Erythroblast (primary cell): Measurements from ENCODE around the gene GPC6.

Source experiments
- DNase-seq, 2 experiments: peaks; one replicate each; lab custom pipeline; 2025; lab: John Stamatoyannopoulos, UW
- GATA1 ChIP-seq: IDR thresholded peaks from 2 replicates; pipeline ENCODE4 v1.6.1; 2011; ENCODE audit warnings: low read depth, mild to moderate bottlenecking, control low read depth, low read length, moderate library complexity
- POLR2A ChIP-seq: IDR thresholded peaks from 2 replicates; pipeline ENCODE4 v1.6.1; 2011; ENCODE audit warnings: mild to moderate bottlenecking, low read length

The GPC6 gene

GRCh38 chr13:93724187-93724586 lies 497.6 kb downstream of the GPC6 start:
- no peak for TF ChIP-seq GATA1
- TF ChIP-seq POLR2A, result no peak
- no peak for DNase-seq

DNA sequence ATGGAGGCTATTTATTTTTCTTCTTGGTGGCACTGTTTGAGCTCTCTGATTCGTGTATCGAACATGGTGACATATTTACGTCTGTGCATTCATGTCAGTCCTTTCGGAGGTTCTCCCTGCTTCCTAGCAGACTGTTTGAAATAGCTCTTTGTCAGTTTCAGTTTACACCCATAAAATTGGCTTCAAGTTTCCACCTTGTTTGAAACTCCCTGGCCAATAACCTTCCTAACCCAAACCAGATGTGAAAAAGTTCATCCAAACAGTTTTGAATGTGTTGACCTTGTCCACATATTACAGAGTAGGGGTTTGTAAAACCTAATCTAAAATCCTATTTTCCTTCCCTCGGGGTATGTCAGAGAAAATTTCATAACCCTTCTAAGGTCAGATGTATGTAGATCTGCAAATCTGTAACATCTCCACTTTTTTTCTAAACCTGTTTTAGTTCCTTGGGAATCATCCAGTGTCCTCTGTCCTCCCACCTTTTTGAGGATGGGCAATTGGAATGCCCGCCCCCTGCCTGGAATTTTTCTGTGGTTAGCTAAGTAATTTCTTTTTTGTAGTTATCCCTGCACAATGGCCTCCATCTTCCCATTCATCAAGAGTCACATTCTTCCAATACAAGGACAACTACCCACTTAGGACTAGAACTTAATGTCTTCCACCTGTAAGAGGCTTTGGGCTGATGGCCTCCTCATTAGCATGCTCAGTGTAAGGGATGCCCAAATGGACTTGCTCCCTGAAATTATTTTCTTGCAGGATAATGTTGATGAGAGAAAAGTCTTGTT lies 499.8 kb downstream of the GPC6 start:
- no peak for DNase-seq
- no peak for TF ChIP-seq POLR2A
- TF ChIP-seq GATA1, result no peak

GRCh38 chr13:93727211-93728141 lies 500.9 kb downstream of the GPC6 start:
- TF ChIP-seq GATA1 (no peak), POLR2A (no peak)
- no peak for DNase-seq

- DNase-seq, result no peak
These were observed 502.8 kb downstream of the GPC6 start for GRCh38 chr13:93729383-93729782.

DNA sequence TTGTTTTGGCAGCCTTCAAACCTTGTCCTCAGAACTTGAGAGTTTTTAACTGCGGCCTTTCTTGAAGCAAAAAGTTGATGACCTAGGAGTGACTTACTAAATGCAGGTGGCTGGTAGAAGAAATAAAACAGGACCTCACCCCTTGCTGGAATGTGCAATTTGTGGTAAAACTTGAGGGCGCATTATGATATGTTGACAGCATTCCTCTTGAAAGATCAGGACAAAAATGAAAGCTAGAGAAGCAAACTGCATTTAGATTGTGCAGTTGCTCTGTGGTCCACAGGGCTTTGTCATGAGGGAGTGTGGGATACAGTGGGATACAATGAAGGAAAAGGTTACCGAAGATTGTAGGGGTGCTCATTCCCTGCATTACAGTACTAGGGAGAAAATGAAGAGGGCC lies 504.2 kb downstream of the GPC6 start:
- TF ChIP-seq POLR2A, result no peak
- no peak for TF ChIP-seq GATA1
- no peak for DNase-seq

More at GRCh38 chr13:93729383-93729782, 502.8 kb downstream of the GPC6 start:
- TF ChIP-seq GATA1, result no peak
- TF ChIP-seq POLR2A, result no peak

DNA sequence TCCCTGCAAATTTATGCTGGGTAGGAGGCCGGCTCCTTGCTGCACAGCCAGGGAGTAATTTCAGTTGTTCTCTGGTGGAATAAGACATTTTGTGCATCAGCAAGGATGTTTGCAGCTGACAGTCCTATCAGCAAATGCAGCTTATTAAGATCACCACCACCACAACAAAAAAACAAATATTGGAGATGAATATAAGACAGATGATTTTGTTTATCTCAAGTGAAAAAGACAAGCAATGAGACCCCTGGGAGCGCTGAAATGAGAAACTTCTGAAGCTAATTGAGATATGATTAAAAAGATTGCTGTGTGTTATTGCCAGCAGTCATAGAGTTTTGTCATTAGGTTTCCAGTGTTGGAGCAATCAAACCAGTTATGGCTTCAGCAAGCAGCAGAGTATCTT lies 505.6 kb downstream of the GPC6 start:
- no peak for DNase-seq
- TF ChIP-seq GATA1, result no peak
- TF ChIP-seq POLR2A, result no peak

- TF ChIP-seq POLR2A (no peak), GATA1 (no peak)
- no peak for DNase-seq
These were observed 509.5 kb downstream of the GPC6 start for GRCh38 chr13:93736081-93736480.

GRCh38 chr13:93736909-93737308 lies 510.3 kb downstream of the GPC6 start:
- no peak for TF ChIP-seq POLR2A
- TF ChIP-seq GATA1, result no peak
- no peak for DNase-seq

DNA sequence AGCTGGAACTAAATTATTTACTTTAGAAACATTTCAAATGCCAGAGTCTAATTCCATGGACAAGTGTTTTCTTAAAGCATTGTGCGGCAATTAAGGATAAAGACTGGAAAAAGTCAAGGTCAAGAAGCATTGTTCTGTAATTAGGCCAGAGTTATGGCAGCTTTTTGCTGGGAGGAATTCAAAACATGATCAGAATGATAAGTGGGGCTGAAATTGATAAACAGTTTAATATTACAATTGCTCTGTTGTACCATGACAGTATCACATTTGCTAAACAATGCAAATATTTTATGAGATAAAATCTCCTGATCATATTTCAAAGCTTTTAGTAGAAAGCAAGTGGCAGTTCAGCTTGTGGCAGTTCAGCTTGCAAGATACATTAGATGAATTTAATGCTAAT lies 513.7 kb downstream of the GPC6 start:
- TF ChIP-seq GATA1 (no peak), POLR2A (no peak)
- DNase-seq, result no peak

DNA sequence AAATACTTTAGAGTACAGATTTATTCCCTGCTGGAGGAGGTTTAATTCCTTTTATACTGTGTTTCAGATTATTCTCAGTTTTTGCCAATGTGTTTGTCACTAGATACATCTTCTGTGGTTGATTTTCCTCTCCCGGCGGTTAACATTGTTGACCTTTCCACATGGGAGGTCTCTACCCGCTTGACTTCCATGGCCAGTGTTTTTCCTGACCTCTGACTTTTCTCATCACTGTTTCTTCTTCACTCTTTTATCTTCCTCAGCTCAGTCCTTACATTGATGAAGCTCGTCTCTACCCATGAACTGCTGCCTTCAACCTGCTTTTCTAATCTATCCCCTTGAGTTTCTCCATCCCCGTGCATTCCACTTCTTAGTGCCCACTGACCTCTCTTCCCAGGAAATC lies 517.4 kb downstream of the GPC6 start:
- DNase-seq, result no peak
- no peak for TF ChIP-seq GATA1
- no peak for TF ChIP-seq POLR2A

DNA sequence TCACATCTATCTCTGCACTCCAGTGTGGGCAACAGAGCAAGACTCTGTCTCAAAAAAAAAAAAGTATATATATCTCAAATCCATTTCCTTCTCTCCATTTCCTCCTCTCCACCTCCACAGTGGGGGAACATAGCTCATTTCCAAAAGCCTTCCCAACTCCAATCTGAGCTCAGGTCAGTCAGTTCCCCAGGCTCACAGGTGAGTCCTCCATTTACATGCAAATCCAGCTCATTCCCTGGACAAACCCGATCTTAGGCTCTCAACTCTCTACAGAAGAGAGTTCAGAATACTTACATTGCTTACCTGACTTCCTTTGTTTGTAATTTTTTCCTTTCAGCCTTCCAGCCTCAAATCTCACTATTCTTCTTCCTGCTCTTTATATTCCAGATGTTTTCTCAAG lies 518.3 kb downstream of the GPC6 start:
- no peak for TF ChIP-seq POLR2A
- TF ChIP-seq GATA1, result no peak

GRCh38 chr13:93745884-93746283 lies 519.3 kb downstream of the GPC6 start:
- no peak for TF ChIP-seq POLR2A
- TF ChIP-seq GATA1, result no peak

More for the DNA sequence above, 518.3 kb downstream of the GPC6 start:
- DNase-seq, result no peak

GRCh38 chr13:93746589-93746988 lies 520.0 kb downstream of the GPC6 start:
- TF ChIP-seq POLR2A (no peak), GATA1 (no peak)
- no peak for DNase-seq

More at GRCh38 chr13:93745884-93746283, 519.3 kb downstream of the GPC6 start:
- no peak for DNase-seq

- DNase-seq, result no peak
- TF ChIP-seq POLR2A, result no peak
- no peak for TF ChIP-seq GATA1
These were observed 524.1 kb downstream of the GPC6 start for GRCh38 chr13:93750676-93751075.
